ENCODE results near the gene GAA.

GRCh38 chr17:80068301-80069222 is 32.8 kb upstream of the GAA start:
- no peak for TF ChIP-seq CTCF (conservative IDR thresholded peaks at IDR 0.05; ENCODE audit: low read depth, low read length)
- no peak for TF ChIP-seq EZH2 (IDR thresholded peaks at IDR 0.05; ENCODE audit: borderline replicate concordance, low read depth, low read length, poor library complexity, severe bottlenecking)

All from A673 (cell line).